SH-SY5Y (cell line): ENCODE measurements around the gene KLHL35.

ENCODE experiments used
- GATA2 ChIP-seq: IDR thresholded peaks from 2 replicates; pipeline ENCODE4 v1.6.1; 2011; ENCODE audit warnings: mild to moderate bottlenecking, low read depth, low read length
- GATA3 ChIP-seq: IDR thresholded peaks from 2 replicates; pipeline ENCODE4 v1.6.1; 2011; ENCODE audit warnings: low read depth, mild to moderate bottlenecking, low read length, moderate library complexity

DNA sequence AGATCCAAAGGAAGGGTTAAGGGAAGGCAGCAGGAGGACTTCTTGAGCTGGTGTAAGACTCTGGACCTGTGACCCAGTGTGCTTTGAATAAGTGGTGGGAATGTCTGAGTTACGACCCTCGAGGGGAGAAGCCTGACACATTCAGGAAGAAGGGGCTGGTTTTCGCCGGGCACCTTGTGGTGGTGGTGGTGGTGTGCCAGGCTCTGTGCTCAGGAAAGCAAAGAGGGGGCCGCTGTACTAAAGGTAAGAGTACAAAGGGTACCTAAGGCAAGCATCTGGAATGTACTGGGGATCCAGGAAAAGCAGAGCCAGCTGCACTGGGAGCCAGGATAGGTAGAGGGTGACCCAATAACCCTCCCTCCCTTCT, 6.3 kb downstream of the KLHL35 start:
- no peak for TF ChIP-seq GATA3
- no peak for TF ChIP-seq GATA2
